Aorta (tissue), 5 donors: ENCODE data around the gene RCE1. TPM values are rescaled to one million over a fixed set of nuclear protein-coding genes. Genes with fewer than 3 reads are reported as not detected.
A peak's percentile ranks its signal among the peaks of the same experiment; 100 is the strongest.

Experiments used
- ATAC-seq: fragments of 200-7000 bp; cut with Tn5 transposase; one replicate; pipeline ENCODE4 v1.9.1; 2022; ENCODE audit warnings: moderate library complexity; ENCODE audit not compliant: low FRiP score
- DNase-seq, 2 donors: peaks; one replicate each; pipeline ENCODE4 v3.0.0-alpha.2; 2020
- H3K27ac ChIP-seq, 2 donors: one replicate each; pipeline ENCODE4 v1.5.1; 2013; ENCODE audit warnings: low read length in 2 of 2, mild to moderate bottlenecking in 2 of 2, moderate library complexity in 2 of 2, control low read depth in 1 of 2, inconsistent platforms in 1 of 2, low read depth in 1 of 2
- H3K27me3 ChIP-seq, 2 donors: one replicate each; pipeline ENCODE4 v1.6.1; 2013; ENCODE audit warnings: control low read depth in 1 of 2, low read length in 1 of 2, mild to moderate bottlenecking in 1 of 2, moderate library complexity in 1 of 2; ENCODE audit not compliant: insufficient read depth in 2 of 2, control insufficient read depth in 1 of 2
- H3K36me3 ChIP-seq, 2 donors: one replicate each; pipeline ENCODE4 v1.6.1; 2013; ENCODE audit warnings: control low read depth in 1 of 2, low read length in 1 of 2, mild to moderate bottlenecking in 1 of 2; ENCODE audit not compliant: insufficient read depth in 2 of 2, control insufficient read depth in 1 of 2
- H3K4me1 ChIP-seq, 2 donors: one replicate each; pipeline ENCODE4 v1.6.1; 2013; ENCODE audit warnings: low read length in 2 of 2, control low read depth in 1 of 2, mild to moderate bottlenecking in 1 of 2, moderate library complexity in 1 of 2; ENCODE audit not compliant: insufficient read depth in 2 of 2, control insufficient read depth in 1 of 2
- H3K4me3 ChIP-seq, 2 donors: one replicate each; pipeline ENCODE4 v1.5.1; 2013; ENCODE audit warnings: low read length in 2 of 2, control low read depth in 1 of 2, mild to moderate bottlenecking in 1 of 2
- H3K9me3 ChIP-seq: one replicate; pipeline ENCODE4 v1.6.1; 2013; ENCODE audit warnings: mild to moderate bottlenecking, low read length; ENCODE audit not compliant: control insufficient read depth
- WGBS, 2 donors: extraction: QIAGEN DNeasy Blood & Tissue Kit; methylation state at CpG; one replicate each; pipeline ENCODE4 v1.1.7; 2013; 5-methylcytosine and 5-hydroxymethylcytosine counted together
- intact Hi-C, 2 donors: fragments of 100-400 bp; cut with DNase I; formaldehyde crosslinking; loops; one replicate each; pipeline versions ENCODE4 v1.14.2 to v1.15.0; 2022
- polyA plus RNA-seq, 2 donors: library from polyadenylated mRNA; stranded (reverse); fragments of 200-250 nt; gene quantifications; one replicate each; pipeline ENCODE4 v1.2.3, GENCODE V29; 2013
- total RNA-seq, 2 donors: library from RNA; stranded (reverse); fragmentation: NEBNext Ultra II Directional; extraction: Animal tissue kit (Norgen Biotek cat#: 25700); gene quantifications; one replicate each; pipeline ENCODE4 v1.2.1, GENCODE V29; 2021
- donor health status: healthy with polysubstance abuse.
- donor health status: Bipolar disorder and iron deficiency.
- donor health status: DM: no; HTN: no; CAD: no.
- donor health status: DM: no; HTN: no; CAD: no.
- donor health status: DM: yes; HTN: yes; CAD: no.

RCE1 gene
- total and polyA plus RNA-seq, 4 donors, result 11.7 to 23.5 (median 14.6) TPM

DNA sequence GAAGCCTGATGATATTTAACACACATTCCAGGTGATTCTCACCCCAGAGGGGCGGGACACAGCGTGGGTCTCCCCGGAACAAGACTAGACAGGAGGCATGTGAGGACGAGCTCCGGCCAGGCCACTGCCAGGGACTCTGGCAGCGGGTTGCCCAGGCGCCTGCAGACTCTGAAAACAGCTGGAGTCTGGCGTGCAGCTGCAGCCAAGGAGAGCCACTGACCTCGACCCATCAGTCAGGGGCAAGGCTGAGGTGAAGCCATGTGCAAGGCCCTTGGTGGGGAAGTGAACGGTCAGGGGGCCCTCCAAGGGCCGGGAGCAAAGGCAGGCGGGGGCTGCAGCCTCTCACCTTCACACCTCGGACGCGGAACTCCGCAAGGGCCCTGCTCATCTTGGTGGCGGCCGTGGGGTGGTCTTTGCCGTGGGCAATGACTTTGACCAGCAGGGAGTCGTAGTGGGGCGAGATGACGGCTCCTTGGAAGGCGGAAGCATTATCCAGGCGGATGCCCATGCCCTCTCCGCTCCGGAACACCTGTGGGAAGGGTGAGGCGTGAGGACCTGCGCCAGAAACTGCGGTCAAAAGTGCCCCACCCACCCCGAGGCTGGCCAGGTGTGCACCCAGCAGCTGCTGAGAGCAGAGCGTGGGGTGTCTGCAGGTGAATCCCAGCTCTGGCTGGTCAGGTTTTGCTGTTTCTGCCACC is 20.3 kb downstream of the RCE1 start:
- Histone ChIP-seq H3K36me3 (no peaks in the 10 kb centered on the region), H3K27me3 (no peaks in the 10 kb centered on the region), H3K4me3 (no peak overlapping the region), H3K27ac (no peak overlapping the region), H3K9me3 (no peaks in the 10 kb centered on the region), H3K4me1 (no peaks in the 10 kb centered on the region)
- DNase-seq, result no peak
- ATAC-seq, result no peak
- 90% methylated on average over 31 of the region's 31 CpGs for WGBS, 2 donors
- intact Hi-C loops, result no loop called here

GRCh38 chr11:66864172-66864901 is 21.1 kb downstream of the RCE1 start:
- WGBS, 2 donors, result 85 to 86% methylated on average over 31 to 35 of the region's 35 CpGs
- H3K27me3 ChIP-seq, result no peaks in the 10 kb centered on the region
- ATAC-seq (no peak), DNase-seq (no peak)
- no peaks in the 10 kb centered on the region for H3K4me1 ChIP-seq
- H3K4me3 ChIP-seq, result no peak overlapping the region
- intact Hi-C loops, result no loop called here
- H3K36me3 ChIP-seq, result no peaks in the 10 kb centered on the region
- H3K9me3 ChIP-seq, result no peaks in the 10 kb centered on the region
- H3K27ac ChIP-seq, result no peak overlapping the region

DNA sequence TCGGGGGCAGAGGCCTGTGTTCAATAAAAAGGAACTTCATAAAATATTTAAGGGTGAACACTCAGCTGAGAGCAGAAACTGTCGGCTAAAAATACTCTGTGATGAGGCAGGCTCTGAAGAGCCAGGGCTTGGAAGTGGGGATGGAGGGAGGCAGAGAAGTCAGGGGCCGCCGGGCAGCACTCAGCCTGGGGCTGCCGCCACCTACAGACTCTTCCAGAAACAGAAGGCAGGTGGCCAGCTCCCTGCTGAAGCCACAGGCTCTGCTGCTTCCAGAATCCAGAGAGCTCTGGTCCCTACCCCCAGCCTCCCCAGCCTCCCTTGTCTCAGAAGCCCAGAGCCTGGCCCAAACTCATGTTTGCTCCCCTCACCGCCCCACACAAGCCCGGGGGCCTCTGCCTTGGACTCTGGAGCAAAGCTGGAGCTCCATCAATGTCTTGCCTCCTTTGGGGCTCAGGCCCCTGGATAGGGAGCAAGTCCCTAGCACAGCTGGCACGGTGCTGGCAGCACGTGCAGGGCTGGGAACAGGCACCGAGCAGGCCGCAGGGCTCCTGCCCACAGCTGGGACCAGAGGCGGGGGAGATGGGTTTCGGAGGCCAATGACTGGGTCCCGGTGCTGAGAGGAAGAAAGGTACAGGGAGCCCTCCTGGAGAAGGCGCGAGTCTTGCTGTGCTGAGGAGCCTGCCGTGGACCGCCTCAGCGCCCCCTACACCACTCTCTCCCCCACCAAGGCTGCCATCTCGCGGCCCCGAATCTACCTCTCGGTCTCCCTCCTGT is 21.9 kb downstream of the RCE1 start:
- peak in 1 of 2 donors; percentile 68 for DNase-seq
- no peaks in the 10 kb centered on the region for H3K9me3 ChIP-seq
- 84 to 86% methylated on average over 22 to 23 of the region's 23 CpGs for WGBS, 2 donors
- no peak for ATAC-seq
- H3K27ac ChIP-seq, result no peak overlapping the region
- intact Hi-C loops, result no loop called here
- no peaks in the 10 kb centered on the region for H3K36me3 ChIP-seq
- H3K4me3 ChIP-seq, result no peak overlapping the region
- H3K4me1 ChIP-seq, result no peaks in the 10 kb centered on the region
- H3K27me3 ChIP-seq, result no peaks in the 10 kb centered on the region

- 93 to 96% methylated on average over 18 to 23 of the region's 23 CpGs for WGBS, 2 donors
- H3K4me3 ChIP-seq, result no peak overlapping the region
- DNase-seq, result no peak
- intact Hi-C loops, result no loop called here
- peaks cover 0 to 2% of the 10 kb centered on the region in 2 donors for H3K36me3 ChIP-seq
- no peaks in the 10 kb centered on the region for H3K27me3 ChIP-seq
- H3K4me1 ChIP-seq, result no peaks in the 10 kb centered on the region
- ATAC-seq, result no peak
- H3K27ac ChIP-seq, result no peak overlapping the region
- no peaks in the 10 kb centered on the region for H3K9me3 ChIP-seq
Measured at GRCh38 chr11:66866007-66866406, 22.8 kb downstream of the RCE1 start.

DNA sequence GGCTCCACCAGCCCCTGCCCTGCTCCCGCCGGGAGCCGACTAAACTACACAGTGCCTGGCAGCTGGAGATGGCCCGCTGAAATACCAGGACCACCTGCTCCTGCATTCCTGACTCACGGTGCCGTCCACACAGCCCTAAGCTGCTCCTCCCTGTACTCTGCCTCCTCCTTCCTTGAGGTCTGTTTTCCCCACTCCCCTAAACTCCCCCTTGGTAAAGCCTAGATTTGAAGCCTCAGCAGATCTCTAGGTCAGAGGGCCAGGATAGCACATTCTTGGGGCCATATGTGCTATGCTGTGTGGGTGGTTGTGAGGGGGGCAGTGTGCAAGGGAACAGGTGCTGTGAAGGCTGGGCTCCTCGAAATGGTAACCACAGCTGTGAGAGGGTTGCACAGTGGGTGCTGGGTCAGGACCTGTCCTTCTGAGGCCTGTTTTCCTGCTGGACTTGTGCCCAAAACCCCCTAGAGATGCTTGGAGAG is 23.3 kb downstream of the RCE1 start:
- intact Hi-C loops, result no loop called here
- WGBS, 2 donors, result 83 to 85% methylated on average over 7 of the region's 7 CpGs
- peaks cover 0 to 5% of the 10 kb centered on the region in 2 donors for H3K36me3 ChIP-seq
- DNase-seq (no peak), ATAC-seq (no peak)
- no peak overlapping the region for H3K4me3 ChIP-seq
- no peaks in the 10 kb centered on the region for H3K9me3 ChIP-seq
- no peaks in the 10 kb centered on the region for H3K4me1 ChIP-seq
- no peak overlapping the region for H3K27ac ChIP-seq
- no peaks in the 10 kb centered on the region for H3K27me3 ChIP-seq

DNA sequence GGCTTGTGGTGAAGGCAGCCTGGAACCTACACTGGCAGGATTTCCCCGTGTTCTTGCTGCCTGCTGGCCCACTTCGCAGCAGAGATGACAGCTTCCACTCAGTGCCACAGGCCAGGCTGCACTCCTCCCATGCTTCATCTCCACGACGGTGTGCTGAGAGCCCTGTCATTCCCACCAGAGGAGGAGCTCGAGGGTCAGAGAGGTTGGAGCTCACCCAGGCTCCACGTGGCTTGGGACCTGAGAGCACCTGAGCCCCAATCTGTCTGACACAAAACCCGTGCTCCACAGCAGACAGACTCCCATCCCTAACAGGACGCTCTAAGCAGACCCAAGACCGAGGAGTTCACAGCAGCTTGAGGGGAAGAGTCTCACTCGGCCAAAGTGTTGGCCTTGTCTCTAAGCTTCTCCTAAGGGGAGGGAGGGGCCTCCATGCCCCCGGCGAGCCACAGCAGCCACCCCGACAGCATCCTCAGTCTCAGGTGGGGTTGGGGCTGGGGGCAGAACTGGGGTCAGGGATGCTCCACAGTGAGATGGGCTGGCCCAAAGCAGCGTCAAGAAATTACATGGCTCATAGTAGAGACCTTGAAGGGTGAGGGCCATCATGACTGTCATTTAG is 24.3 kb downstream of the RCE1 start:
- Histone ChIP-seq H3K4me3 (no peak overlapping the region), H3K9me3 (no peaks in the 10 kb centered on the region), H3K27ac (no peak overlapping the region), H3K27me3 (no peaks in the 10 kb centered on the region), H3K36me3 (peaks cover 0 to 5% of the 10 kb centered on the region in 2 donors), H3K4me1 (no peaks in the 10 kb centered on the region)
- WGBS, 2 donors, result 83 to 84% methylated on average over 14 of the region's 14 CpGs
- ATAC-seq (no peak), DNase-seq (no peak)
- intact Hi-C loops, result no loop called here

DNA sequence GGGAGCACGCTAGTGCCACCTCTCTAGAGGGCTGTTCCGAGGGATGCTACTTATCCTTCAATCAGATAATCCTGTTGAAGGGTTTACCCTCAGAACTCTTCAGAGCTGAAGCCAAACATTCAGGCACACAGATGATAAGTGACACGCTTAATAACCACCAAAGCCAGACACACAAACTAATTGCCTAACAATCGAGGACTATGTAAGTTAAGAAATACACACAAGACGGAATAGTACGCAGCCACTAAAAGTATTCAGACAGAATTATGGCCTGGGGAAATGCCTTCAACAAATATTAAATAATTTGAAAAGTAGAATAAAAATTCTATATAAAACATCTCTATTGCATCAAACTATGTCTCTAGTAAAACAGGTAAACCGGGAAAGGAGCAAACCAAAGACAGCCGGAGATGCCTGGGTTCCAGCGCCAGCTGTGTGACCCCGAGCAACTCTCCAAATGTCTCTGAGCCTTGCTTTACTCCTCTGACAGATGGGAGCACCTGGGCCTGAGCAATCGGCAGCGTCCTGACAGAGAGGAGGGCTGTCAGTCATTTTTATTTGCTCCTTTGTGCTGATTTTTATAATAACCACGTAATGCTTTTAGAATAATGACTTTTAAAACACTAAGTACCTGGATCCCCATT is 25.0 kb downstream of the RCE1 start:
- Histone ChIP-seq H3K27me3 (no peaks in the 10 kb centered on the region), H3K36me3 (peaks cover 0 to 5% of the 10 kb centered on the region in 2 donors), H3K4me3 (no peak overlapping the region), H3K27ac (no peak overlapping the region), H3K4me1 (no peaks in the 10 kb centered on the region), H3K9me3 (no peaks in the 10 kb centered on the region)
- DNase-seq (no peak), ATAC-seq (no peak)
- intact Hi-C loops, result no loop called here
- 94 to 96% methylated on average over 13 of the region's 13 CpGs for WGBS, 2 donors
